T follicular helper cell (primary cell): ENCODE data around the gene PTPMT1.
"Not testable (repeated sequence)": the region's sequence is repeated elsewhere in the genome, so short reads cannot be mapped to it uniquely, and the experiment has no call there.

Experiments
- DNase-seq: peaks from one replicate; pipeline ENCODE4 v3.0.0-alpha.2; 2020; ENCODE audit warnings: low read depth
- total RNA-seq, 2 experiments: gene quantifications; one replicate each; lab custom pipeline; 2026; lab: John Stamatoyannopoulos, UW

Gene PTPMT1
- total RNA-seq, result 7.0 to 7.1 reads per million in 2 experiments

- peak; percentile 26 for DNase-seq
Measured at GRCh38 chr11:47565340-47566148, at the start of gene PTPMT1. PTPMT1 (plus strand) TSS chr11:47565599; CDS start chr11:47565623, 24 bp downstream.

DNA sequence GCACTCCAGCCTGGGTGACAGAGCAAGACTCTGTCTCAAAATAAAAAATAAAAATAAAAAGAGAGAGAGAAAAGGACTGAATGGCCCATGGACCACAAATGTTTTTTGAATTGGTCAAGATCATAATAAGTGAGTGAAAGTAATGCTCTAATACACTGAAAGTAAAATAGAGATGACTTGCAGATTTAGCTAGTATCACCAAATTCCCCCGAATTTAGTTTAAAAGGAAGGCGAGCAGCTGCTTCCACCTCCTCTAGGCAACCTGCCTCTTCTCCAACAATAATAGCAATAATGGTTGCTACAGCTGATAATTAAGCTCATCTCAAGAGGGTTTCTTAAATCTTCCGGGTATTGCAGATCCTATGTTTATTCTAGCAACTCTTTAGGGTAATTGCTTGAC, 49.2 kb upstream of the PTPMT1 start:
- DNase-seq, result no peak

GRCh38 chr11:47516984-47517853, 48.2 kb upstream of the PTPMT1 start:
- no peak for DNase-seq

- DNase-seq, result no peak
Measured at GRCh38 chr11:47518212-47518964, 47.0 kb upstream of the PTPMT1 start.

DNA sequence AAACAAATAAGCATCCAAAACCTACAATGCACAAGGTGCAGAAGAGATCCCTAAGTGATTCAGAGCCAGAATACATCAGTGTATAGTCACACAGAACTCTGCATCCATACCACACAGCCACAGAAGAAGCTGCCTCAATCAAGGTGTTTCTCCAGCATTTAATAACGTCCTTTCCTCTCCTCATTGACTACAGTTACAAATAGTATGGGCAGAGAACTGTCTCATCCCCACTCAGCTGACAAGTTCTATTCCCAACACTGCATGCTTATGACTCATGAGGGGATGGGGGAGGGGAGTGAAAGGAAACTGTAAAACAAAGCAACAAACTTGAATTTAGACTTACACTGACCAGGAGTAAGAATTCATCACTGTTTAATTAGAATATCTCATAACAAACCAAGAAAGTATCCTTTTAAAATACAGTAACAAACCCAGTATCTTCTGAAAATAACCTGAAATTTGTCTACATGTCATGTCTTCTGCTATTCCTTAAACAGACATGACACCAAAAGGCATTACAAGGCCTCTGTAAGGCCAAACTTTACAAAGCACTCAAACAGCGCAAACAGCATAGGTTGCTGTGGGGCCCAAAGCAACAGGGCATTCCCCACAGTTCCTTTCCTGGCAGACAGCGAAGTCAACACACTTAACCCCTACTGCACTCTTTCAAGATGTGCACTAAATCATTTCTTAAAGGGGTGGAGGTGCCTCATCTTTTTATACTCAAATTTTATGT, 41.7 kb upstream of the PTPMT1 start:
- peak; percentile 30 for DNase-seq

GRCh38 chr11:47524291-47524874, 41.0 kb upstream of the PTPMT1 start:
- DNase-seq, result peak; percentile 7

DNA sequence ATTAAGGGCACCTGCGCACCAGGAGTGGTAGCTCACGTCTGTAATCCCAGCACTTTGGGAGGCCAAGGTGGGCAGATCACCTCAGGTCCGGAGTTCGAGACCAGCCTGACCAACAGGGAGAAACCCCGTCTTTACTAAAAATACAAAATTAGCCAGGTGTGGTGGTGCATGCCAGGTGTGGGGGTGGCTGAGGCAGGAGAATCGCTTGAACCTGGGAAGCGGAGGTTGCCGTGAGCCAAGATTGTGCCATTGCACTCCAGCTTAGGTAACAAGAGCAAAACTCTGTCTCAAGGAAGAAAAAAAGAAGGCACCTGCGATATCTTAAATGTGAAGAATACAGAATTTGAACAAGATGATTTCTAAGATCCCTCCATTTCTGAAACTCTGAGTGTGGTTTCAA, 39.4 kb upstream of the PTPMT1 start:
- not testable (repeated sequence) for DNase-seq

GRCh38 chr11:47527186-47527585, 38.2 kb upstream of the PTPMT1 start:
- no peak for DNase-seq

- DNase-seq, result no peak
Measured at GRCh38 chr11:47529951-47530350, 35.4 kb upstream of the PTPMT1 start.

GRCh38 chr11:47530721-47531120, 34.7 kb upstream of the PTPMT1 start:
- not testable (repeated sequence) for DNase-seq

- no peak for DNase-seq
Measured at GRCh38 chr11:47531666-47532065, 33.7 kb upstream of the PTPMT1 start.

DNA sequence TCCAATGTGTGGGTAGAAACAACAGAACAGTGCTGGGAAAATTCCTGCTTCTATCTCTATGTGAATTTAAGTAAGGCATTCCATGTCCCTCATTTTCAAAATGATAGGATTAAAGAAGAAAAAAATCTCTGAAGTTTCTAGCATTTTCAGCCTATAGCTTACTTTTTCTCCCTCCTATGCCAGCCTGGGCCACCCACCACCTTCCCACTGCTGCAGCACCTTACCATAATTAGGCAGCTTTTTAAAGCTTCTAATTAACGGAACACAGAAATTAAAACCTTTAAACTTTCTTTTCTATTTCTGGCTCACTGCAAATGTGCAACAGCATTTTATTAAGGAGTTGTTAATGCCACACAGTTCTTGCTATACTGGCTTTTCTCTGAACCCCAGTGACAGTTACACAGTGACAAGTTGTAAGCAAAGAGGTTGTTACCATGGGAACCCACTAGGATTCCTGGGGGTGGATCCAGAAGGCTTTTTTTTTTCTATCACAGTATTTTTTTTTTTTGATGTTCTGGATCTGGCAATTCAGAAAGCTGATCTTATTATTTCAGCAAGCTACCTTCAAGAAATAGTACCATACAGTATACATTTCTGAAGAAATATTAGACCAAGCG, 32.7 kb upstream of the PTPMT1 start:
- DNase-seq, result no peak

DNA sequence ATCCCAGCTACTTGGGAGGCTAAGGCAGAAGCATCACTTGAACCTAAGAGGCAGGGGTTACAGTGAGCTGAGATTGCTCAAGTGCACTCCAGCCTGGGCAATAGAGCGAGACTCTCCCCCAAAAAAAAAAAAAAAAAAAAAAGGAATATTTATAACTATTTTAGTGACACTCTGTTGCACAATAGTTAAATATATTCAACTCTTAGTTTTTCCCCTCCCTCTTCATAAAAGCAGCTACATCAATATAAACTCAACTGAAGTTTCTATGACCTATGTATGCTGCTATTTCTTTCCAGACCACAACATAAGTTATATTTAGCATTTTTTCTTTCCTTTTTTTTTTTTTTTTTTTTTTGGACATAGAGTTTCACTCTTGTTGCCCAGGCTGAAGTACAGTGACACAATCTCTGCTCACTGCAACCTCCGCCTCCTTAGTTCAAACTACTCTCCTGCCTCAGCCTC, 31.7 kb upstream of the PTPMT1 start:
- DNase-seq, result no peak

GRCh38 chr11:47534704-47535251, 30.6 kb upstream of the PTPMT1 start:
- no peak for DNase-seq

DNA sequence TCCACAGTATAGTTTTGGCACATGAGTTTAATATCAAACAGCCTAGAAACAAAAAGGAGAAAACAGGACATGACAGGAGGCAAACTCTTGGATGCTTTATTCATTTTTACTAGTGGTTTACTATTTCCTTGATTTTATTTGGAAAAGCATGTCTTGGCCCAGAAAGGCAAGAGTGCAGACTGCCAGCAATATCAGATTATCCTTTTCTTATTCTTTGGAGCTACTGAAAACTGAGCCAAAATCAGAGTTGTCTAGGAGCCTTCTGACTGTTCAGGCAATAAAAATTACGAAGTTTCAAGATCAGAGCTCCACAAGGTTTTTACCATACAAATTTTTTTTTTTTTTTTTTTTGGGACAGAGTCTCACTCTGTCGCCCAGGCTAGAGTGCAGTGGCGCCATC, 28.5 kb upstream of the PTPMT1 start:
- no peak for DNase-seq

- DNase-seq, result no peak
Measured at GRCh38 chr11:47538741-47539565, 26.4 kb upstream of the PTPMT1 start.

DNA sequence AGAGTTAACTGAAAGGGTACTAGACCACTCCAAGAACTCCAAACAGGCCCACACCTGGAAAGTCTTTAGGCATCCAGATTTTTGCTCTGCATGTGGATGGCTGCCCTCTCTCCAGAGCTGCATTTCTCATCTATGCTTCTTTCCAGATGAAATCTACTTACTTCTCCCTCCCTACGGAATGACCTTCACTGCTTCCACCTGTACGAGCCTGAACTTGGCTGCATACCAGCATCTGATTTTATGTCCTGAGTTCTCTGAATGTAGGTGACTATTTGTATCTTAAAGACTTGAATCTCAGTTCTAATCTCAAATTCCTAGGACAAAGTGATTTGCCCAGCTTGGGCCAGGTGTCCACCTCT, 25.7 kb upstream of the PTPMT1 start:
- no peak for DNase-seq

DNA sequence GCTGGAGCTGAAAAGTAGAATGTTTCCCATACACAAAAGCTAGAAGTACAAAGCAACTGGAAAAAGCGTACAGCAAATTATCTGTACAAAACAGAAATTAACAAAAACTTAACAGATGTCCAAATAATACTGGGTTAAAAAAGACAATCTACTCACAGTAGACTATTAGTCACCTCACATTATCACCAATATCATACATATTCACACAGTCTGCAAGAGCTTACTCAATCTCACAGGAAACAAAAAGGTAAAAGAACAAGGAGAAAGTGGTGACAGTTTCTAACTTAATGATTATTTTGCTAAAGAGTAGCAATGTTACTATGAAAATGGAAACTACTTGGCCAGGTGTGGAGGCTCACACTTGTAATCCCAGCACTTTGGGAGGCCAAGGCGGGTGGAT, 24.3 kb upstream of the PTPMT1 start:
- no peak for DNase-seq

GRCh38 chr11:47545298-47545697, 20.1 kb upstream of the PTPMT1 start:
- no peak for DNase-seq
